Esophagus squamous epithelium (tissue), 4 donors: ENCODE results near the gene KLHL2.

ENCODE experiments used
- CTCF ChIP-seq, 6 experiments: fragments of 450-650 bp in 4 of 6; fragments of 200-600 bp in 2 of 6; sonication (generic) in 2 of 6; IDR thresholded peaks; one replicate each; pipeline ENCODE4 v1.5.1; 2016 to 2019; ENCODE audit warnings: antibody characterized with exemption in 6 of 6, mild to moderate bottlenecking in 4 of 6, moderate library complexity in 4 of 6
- POLR2A ChIP-seq, 4 donors: fragments of 450-650 bp; IDR thresholded peaks; one replicate each; pipeline ENCODE4 v1.6.1; 2017; ENCODE audit warnings: antibody characterized with exemption in 4 of 4, mild to moderate bottlenecking in 4 of 4, moderate library complexity in 3 of 4

GRCh38 chr4:165248102-165248501, 40.7 kb downstream of the KLHL2 start:
- TF ChIP-seq CTCF (IDR thresholded peaks at IDR 0.05) (no peak), POLR2A (IDR thresholded peaks at IDR 0.05) (no peak)
